WTC11 (cell line): Measurements from ENCODE around the gene GALNT13.

Experiments
- MAX ChIP-seq: sonication (generic); formaldehyde crosslinking; IDR thresholded peaks from 2 replicates; pipeline ENCODE4 v1.8.0; 2022; ENCODE audit warnings: mild to moderate bottlenecking, missing genetic modification reagents
- NR2C2 ChIP-seq: sonication (generic); formaldehyde crosslinking; IDR thresholded peaks from 2 replicates; pipeline ENCODE4 v1.8.0; 2022; ENCODE audit warnings: mild to moderate bottlenecking, missing genetic modification reagents

- TF ChIP-seq MAX (CRISPR knock-in tag) (no peak), NR2C2 (CRISPR knock-in tag) (no peak)
Observed at GRCh38 chr2:154049561-154049960, 177.8 kb downstream of the GALNT13 start.
